Measurements from ENCODE around the gene TMEM184A. TPM values are rescaled to one million over a fixed set of nuclear protein-coding genes. Genes with fewer than 3 reads are reported as not detected.

TMEM184A gene
- total RNA-seq, 1 experiment from 2014 or later = 16.5 TPM

GRCh38 chr7:1554333-1555045 is 1.5 kb downstream of the TMEM184A start:
- BruUV-seq (replicated peaks) = TSS peak; percentile 48
- H3K4me3 ChIP-seq (ENCODE audit: low read depth, low read length) = peak overlapping the region; percentile 45
- H3K27me3 Mint-ChIP-seq (ENCODE audit: insufficient read depth, unreplicated experiment) = no peaks in the 10 kb centered on the region
- peak overlapping the region; percentile 89 for H3K4me3 Mint-ChIP-seq (ENCODE audit: unreplicated experiment)
- H3K9me3 ChIP-seq = no peaks in the 10 kb centered on the region
- TF ChIP-seq, protein P1, sequence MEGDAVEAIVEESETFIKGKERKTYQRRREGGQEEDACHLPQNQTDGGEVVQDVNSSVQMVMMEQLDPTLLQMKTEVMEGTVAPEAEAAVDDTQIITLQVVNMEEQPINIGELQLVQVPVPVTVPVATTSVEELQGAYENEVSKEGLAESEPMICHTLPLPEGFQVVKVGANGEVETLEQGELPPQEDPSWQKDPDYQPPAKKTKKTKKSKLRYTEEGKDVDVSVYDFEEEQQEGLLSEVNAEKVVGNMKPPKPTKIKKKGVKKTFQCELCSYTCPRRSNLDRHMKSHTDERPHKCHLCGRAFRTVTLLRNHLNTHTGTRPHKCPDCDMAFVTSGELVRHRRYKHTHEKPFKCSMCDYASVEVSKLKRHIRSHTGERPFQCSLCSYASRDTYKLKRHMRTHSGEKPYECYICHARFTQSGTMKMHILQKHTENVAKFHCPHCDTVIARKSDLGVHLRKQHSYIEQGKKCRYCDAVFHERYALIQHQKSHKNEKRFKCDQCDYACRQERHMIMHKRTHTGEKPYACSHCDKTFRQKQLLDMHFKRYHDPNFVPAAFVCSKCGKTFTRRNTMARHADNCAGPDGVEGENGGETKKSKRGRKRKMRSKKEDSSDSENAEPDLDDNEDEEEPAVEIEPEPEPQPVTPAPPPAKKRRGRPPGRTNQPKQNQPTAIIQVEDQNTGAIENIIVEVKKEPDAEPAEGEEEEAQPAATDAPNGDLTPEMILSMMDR (IDR thresholded peaks at IDR 0.05; ENCODE audit: insufficient read depth in 1 of 2, low read depth in 1 of 2, low read length in 1 of 2, severe bottlenecking in 1 of 2, unreplicated experiment in 1 of 2) = no peak
- intact Hi-C loops (cut with micrococcal nuclease; ENCODE audit: unreplicated experiment) = loop anchor here (1.0 kb wide), 1 partner anchor 17 kb away; no protein-coding TSS in a partner anchor
- H3K9me3 Mint-ChIP-seq (ENCODE audit: unreplicated experiment) = no peaks in the 10 kb centered on the region
- H3K4me1 ChIP-seq = peaks cover 31% of the 10 kb centered on the region
- peaks cover 20% of the 10 kb centered on the region for H3K36me3 Mint-ChIP-seq (ENCODE audit: insufficient read depth, unreplicated experiment)
- no peaks in the 10 kb centered on the region for H3K27me3 ChIP-seq (replicated peaks; ENCODE audit: control insufficient read depth, insufficient read depth, low read length)
- ChIA-PET CTCF (no interaction called here), POLR2A (interaction anchor here (2.3 kb wide), 1 partner anchor 18 kb away, joined by 31 read pairs; no protein-coding TSS in a partner anchor)
- no peak for DNase-seq
- no peaks in the 10 kb centered on the region for H3K36me3 ChIP-seq (ENCODE audit: control insufficient read depth, insufficient read depth, low read length)
- H3K4me1 Mint-ChIP-seq (ENCODE audit: low read depth, unreplicated experiment) = peaks cover 24% of the 10 kb centered on the region
- peak overlapping the region; percentile 97 for H3K27ac Mint-ChIP-seq (ENCODE audit: unreplicated experiment)

DNA sequence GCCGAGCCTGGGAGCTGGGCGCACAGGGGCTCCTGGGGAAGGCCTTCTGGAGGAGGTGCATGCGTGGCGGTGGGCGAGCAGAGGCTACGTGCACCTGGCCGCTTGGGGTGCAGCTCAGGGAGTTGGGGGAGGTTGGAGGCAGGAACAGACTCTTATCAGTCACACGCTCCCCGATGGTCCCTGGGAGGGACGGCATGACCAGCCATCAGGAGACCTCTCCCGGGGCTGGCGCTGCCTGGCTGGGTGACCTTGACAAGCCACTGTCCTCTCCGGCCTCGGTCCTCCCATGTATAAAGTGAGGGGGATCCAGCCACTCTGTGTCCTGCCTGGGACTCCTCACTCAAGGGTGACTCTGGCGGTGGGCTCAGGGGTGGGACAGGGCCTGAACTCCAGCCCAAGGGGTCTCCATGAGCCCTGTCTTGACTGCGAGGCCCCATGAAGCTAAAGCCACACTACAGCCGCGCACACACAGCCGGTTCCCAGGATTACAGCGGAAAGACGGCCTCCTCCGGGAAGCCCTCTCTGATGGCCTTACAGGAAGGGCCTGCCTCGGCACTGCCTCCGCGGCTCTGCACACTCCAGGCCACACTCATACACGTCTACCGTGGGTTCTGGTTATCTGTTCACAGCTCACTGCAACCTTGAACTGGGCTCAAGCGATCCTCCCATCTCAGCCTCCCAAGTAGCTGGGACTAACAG is 2.3 kb downstream of the TMEM184A start:
- no TSS peak for BruUV-seq (replicated peaks)
- TF ChIP-seq, protein P1 (IDR thresholded peaks at IDR 0.05; ENCODE audit: insufficient read depth in 1 of 2, low read depth in 1 of 2, low read length in 1 of 2, severe bottlenecking in 1 of 2, unreplicated experiment in 1 of 2) = no peak
- no peaks in the 10 kb centered on the region for H3K36me3 ChIP-seq (ENCODE audit: control insufficient read depth, insufficient read depth, low read length)
- H3K27ac Mint-ChIP-seq (ENCODE audit: unreplicated experiment) = peak overlapping the region; percentile 97
- no peaks in the 10 kb centered on the region for H3K27me3 ChIP-seq (replicated peaks; ENCODE audit: control insufficient read depth, insufficient read depth, low read length)
- no peaks in the 10 kb centered on the region for H3K9me3 Mint-ChIP-seq (ENCODE audit: unreplicated experiment)
- POLR2A ChIA-PET = no interaction called here
- peaks cover 28% of the 10 kb centered on the region for H3K4me1 ChIP-seq
- H3K4me3 ChIP-seq (ENCODE audit: low read depth, low read length) = peak overlapping the region; percentile 45; the same call in 1 of the 2 replicates
- H3K27me3 Mint-ChIP-seq (ENCODE audit: insufficient read depth, unreplicated experiment) = no peaks in the 10 kb centered on the region
- no peaks in the 10 kb centered on the region for H3K9me3 ChIP-seq
- H3K4me1 Mint-ChIP-seq (ENCODE audit: low read depth, unreplicated experiment) = peaks cover 24% of the 10 kb centered on the region
- DNase-seq = no peak
- peaks cover 22% of the 10 kb centered on the region for H3K36me3 Mint-ChIP-seq (ENCODE audit: insufficient read depth, unreplicated experiment)
- peak overlapping the region; percentile 89 for H3K4me3 Mint-ChIP-seq (ENCODE audit: unreplicated experiment)
- CTCF ChIA-PET = no interaction called here
- intact Hi-C loops (cut with micrococcal nuclease; ENCODE audit: unreplicated experiment) = no loop called here

- Histone ChIP-seq H3K27me3 (replicated peaks; ENCODE audit: control insufficient read depth, insufficient read depth, low read length) (no peaks in the 10 kb centered on the region), H3K9me3 (no peaks in the 10 kb centered on the region), H3K4me3 (ENCODE audit: low read depth, low read length) (no peak overlapping the region), H3K36me3 (ENCODE audit: control insufficient read depth, insufficient read depth, low read length) (no peaks in the 10 kb centered on the region), H3K4me1 (peaks cover 24% of the 10 kb centered on the region)
- ChIA-PET CTCF (no interaction called here), POLR2A (no interaction called here)
- H3K27ac Mint-ChIP-seq (ENCODE audit: unreplicated experiment) = no peak overlapping the region
- no TSS peak for BruUV-seq (replicated peaks)
- TF ChIP-seq, protein P1 (IDR thresholded peaks at IDR 0.05; ENCODE audit: insufficient read depth in 1 of 2, low read depth in 1 of 2, low read length in 1 of 2, severe bottlenecking in 1 of 2, unreplicated experiment in 1 of 2) = no peak
- no peaks in the 10 kb centered on the region for H3K27me3 Mint-ChIP-seq (ENCODE audit: insufficient read depth, unreplicated experiment)
- H3K4me1 Mint-ChIP-seq (ENCODE audit: low read depth, unreplicated experiment) = peaks cover 24% of the 10 kb centered on the region
- H3K4me3 Mint-ChIP-seq (ENCODE audit: unreplicated experiment) = no peak overlapping the region
- intact Hi-C loops (cut with micrococcal nuclease; ENCODE audit: unreplicated experiment) = no loop called here
- no peak for DNase-seq
- H3K9me3 Mint-ChIP-seq (ENCODE audit: unreplicated experiment) = no peaks in the 10 kb centered on the region
- H3K36me3 Mint-ChIP-seq (ENCODE audit: insufficient read depth, unreplicated experiment) = peaks cover 28% of the 10 kb centered on the region
Observed at GRCh38 chr7:1552200-1552599, 3.8 kb downstream of the TMEM184A start.

Data from Caco-2 (cell line).